ENCODE data around the gene MAP2K7.

Gene MAP2K7

GRCh38 chr19:7867092-7867844 is 36.4 kb upstream of the MAP2K7 start:
- no peak for DNase-seq

- DNase-seq: no peak
Observed at GRCh38 chr19:7868326-7868670, 35.4 kb upstream of the MAP2K7 start.

GRCh38 chr19:7868671-7869452 is 34.8 kb upstream of the MAP2K7 start:
- DNase-seq: peak; percentile 79

- DNase-seq: peak; percentile 70
Observed at GRCh38 chr19:7869453-7869909, 34.2 kb upstream of the MAP2K7 start.

- DNase-seq: peak; percentile 46
Observed at GRCh38 chr19:7869910-7870511, 33.7 kb upstream of the MAP2K7 start.

GRCh38 chr19:7870571-7871436 is 32.9 kb upstream of the MAP2K7 start:
- DNase-seq: peak; percentile 26

- peak; percentile 72 for DNase-seq
Observed at GRCh38 chr19:7871437-7872305, 32.0 kb upstream of the MAP2K7 start.

GRCh38 chr19:7872306-7873204 is 31.1 kb upstream of the MAP2K7 start:
- no peak for DNase-seq

GRCh38 chr19:7873304-7874075 is 30.2 kb upstream of the MAP2K7 start:
- no peak for DNase-seq

GRCh38 chr19:7874076-7874896 is 29.4 kb upstream of the MAP2K7 start, which contains the start of gene PRR36:
PRR36 (minus strand) TSS chr19:7874390; CDS start chr19:7873689, 701 bp downstream.
- no peak for DNase-seq

GRCh38 chr19:7874897-7875273 is 28.8 kb upstream of the MAP2K7 start:
- DNase-seq: no peak

GRCh38 chr19:7877249-7877836 is 26.3 kb upstream of the MAP2K7 start:
- DNase-seq: no peak

- no peak for DNase-seq
Observed at GRCh38 chr19:7879111-7879807, 24.4 kb upstream of the MAP2K7 start.

- no peak for DNase-seq
Observed at GRCh38 chr19:7879836-7880235, 23.8 kb upstream of the MAP2K7 start.

GRCh38 chr19:7881910-7882309 is 21.8 kb upstream of the MAP2K7 start:
- no peak for DNase-seq

- DNase-seq: no peak
Observed at GRCh38 chr19:7883105-7883504, 20.6 kb upstream of the MAP2K7 start.

- DNase-seq: no peak
Observed at GRCh38 chr19:7883796-7884570, 19.7 kb upstream of the MAP2K7 start.

All from stimulated activated naive CD4-positive, alpha-beta T cell treated with Interleukin-2 at 50 U/mL for 16 hours (primary cell).